BJ (cell line): Measurements from ENCODE around the gene TULP1. TPM values are rescaled to one million over a fixed set of nuclear protein-coding genes. Genes with fewer than 3 reads are reported as not detected.

Experiments used
- CTCF ChIA-PET: fragments of 350-600 bp; formaldehyde crosslinking; extraction: SDS; loops from one replicate; lab custom pipeline; 2021; ENCODE audit warnings: antibody characterized with exemption, inconsistent platforms; lab: Yijun Ruan, JAX
- POLR2A ChIA-PET: fragments of 300-600 bp; sonication (Branson Sonifier 250); formaldehyde crosslinking; extraction: SDS; loops from one replicate; lab custom pipeline; 2021; ENCODE audit warnings: antibody characterized with exemption; lab: Charles Lee
- DNase-seq: peaks from one replicate; pipeline ENCODE4 v3.0.0-alpha.2; 2011; ENCODE audit warnings: low read depth
- H3K27me3 ChIP-seq: 2 replicates; pipeline ENCODE4 v1.6.0; 2011; ENCODE audit warnings: low read length; ENCODE audit not compliant: control insufficient read depth, insufficient read depth
- H3K36me3 ChIP-seq: 2 replicates; pipeline ENCODE4 v1.5.1; 2011; ENCODE audit warnings: low read length; ENCODE audit not compliant: control insufficient read depth, insufficient read depth
- H3K4me3 ChIP-seq: 2 replicates; pipeline ENCODE4 v1.5.1; 2011; ENCODE audit warnings: low read depth, mild to moderate bottlenecking, control low read depth, low read length
- CTCF ChIP-seq: IDR thresholded peaks from 2 replicates; pipeline ENCODE4 v1.5.1; 2011; ENCODE audit warnings: low read depth, mild to moderate bottlenecking, control low read depth, inconsistent platforms, low read length, moderate library complexity; ENCODE audit not compliant: insufficient read depth
- polyA minus RNA-seq: library from RNA; depleted of rRNA, polyadenylated mRNA; stranded (reverse); fragments of >200 nt; gene quantifications from 2 replicates; pipeline ENCODE4 v1.2.3, GENCODE V29; 2011; rRNA and poly(A)+ RNA removed
- polyA plus RNA-seq: library from polyadenylated mRNA; depleted of rRNA; stranded (reverse); fragments of >200 nt; gene quantifications from 2 replicates; pipeline ENCODE4 v1.2.3, GENCODE V29; 2011; rRNA removed

TULP1 gene
- not detected in 2 replicates for polyA plus RNA-seq
- not detected in 2 replicates for polyA minus RNA-seq

DNA sequence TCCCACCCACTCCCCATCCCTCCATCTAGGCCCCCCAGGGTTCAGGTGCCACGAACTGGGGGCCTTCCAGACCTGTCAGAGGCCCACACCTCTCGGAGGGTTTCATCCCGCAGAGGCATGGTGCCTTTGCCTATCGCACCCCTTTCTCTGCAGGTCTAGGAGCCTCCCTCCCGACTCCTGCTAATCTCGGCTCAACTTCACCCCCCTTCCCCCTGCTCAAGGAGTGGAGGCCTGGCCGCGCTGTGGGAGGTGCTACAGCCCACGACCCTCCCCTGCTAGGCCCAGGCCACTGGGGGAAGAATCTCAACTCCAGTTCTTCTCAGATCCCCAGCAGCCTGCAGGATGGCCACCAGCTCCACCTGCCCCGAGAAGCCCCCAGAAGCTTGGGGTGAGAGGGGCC, at the start of gene TULP1:
TULP1 (minus strand) TSS at position 157 of the 400 bp plus-strand sequence; CDS start at position 119, 38 bp downstream.
- no peak for TF ChIP-seq CTCF
- ChIA-PET POLR2A (no interaction called here), CTCF (no interaction called here)
- Histone ChIP-seq H3K4me3 (no peak within 1 kb of the TSS), H3K36me3 (no peaks in the 10 kb centered on the region), H3K27me3 (peaks cover 19% of the 10 kb centered on the region)
- no peak for DNase-seq

DNA sequence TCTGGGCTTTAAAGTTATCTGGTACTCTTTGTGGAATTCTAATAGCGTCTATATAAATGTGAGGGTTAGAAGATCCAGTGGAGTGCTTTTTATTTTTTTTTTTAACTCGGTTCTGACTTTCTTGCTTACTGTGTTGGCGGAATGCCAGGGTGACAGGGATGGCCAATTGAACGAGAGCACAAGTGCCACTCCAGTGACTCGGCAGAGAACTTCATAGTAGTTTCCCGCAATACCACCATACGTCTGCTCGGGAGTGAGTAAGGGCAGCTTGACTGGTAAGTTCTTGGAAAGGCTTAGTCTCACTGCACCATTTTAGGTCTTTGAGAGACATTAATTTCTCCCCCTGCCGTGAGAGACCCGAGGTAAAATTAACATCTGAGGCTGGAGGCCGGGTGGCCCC, 49.4 kb upstream of the TULP1 start:
- ChIA-PET POLR2A (no interaction called here), CTCF (interaction anchor here (0.6 to 1.3 kb wide), 3 partner anchors 10 to 100 kb away, joined by 3 to 4 read pairs (median 3); no protein-coding TSS in a partner anchor)
- DNase-seq = no peak
- Histone ChIP-seq H3K36me3 (no peaks in the 10 kb centered on the region), H3K27me3 (peaks cover 15% of the 10 kb centered on the region), H3K4me3 (no peak overlapping the region)
- TF ChIP-seq CTCF = no peak

DNA sequence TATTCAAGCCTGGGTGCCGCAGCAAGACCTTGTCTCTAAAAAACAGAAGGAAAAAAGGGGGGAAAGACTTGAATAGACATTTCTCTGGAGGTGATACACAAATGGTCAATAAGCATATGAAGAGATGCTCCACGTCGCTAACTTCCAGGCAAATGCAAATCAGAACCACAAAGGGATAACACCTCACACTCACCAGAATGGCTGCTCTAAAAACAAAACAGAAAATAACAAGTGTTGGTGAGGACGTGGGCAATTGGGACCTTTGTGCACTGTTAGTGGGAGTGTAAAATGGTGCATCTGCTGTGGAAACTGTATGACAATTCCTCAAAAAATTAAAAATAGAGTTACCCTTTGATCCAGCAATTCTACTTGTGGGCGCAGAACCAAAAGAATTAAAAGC, 48.4 kb upstream of the TULP1 start:
- no peak for TF ChIP-seq CTCF
- Histone ChIP-seq H3K4me3 (no peak overlapping the region), H3K36me3 (no peaks in the 10 kb centered on the region), H3K27me3 (peaks cover 15% of the 10 kb centered on the region)
- CTCF ChIA-PET = no interaction called here
- POLR2A ChIA-PET = no interaction called here
- DNase-seq = no peak

- DNase-seq = no peak
- ChIA-PET CTCF (no interaction called here), POLR2A (no interaction called here)
- no peak for TF ChIP-seq CTCF
- Histone ChIP-seq H3K4me3 (no peak overlapping the region), H3K27me3 (peaks cover 11% of the 10 kb centered on the region), H3K36me3 (no peaks in the 10 kb centered on the region)
Observed at GRCh38 chr6:35558571-35558970, 45.9 kb upstream of the TULP1 start.

DNA sequence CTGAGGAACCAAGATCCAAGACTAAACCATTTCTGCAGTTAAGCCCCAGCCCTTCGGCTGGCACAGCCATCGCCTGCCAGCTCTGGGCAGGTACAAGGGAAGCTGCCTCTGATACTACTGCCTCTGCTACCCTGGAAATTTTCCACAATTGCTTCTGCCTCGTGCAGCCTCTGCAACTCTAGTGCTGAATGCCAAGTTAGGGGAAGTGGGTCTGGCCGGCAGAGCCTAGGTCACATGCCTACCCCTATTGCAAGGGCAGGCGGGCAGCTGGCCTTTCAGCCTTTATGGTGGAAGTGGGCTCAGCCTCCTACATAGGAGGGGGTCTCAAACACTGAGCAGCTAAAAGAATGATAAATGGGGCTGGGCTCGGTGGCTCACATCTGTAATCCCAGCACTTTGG, 44.5 kb upstream of the TULP1 start:
- CTCF ChIA-PET = interaction anchor here (0.8 kb wide), 1 partner anchor 180 kb away, joined by 3 read pairs; no protein-coding TSS in a partner anchor
- Histone ChIP-seq H3K27me3 (peaks cover 5% of the 10 kb centered on the region), H3K36me3 (no peaks in the 10 kb centered on the region), H3K4me3 (no peak overlapping the region)
- no peak for DNase-seq
- POLR2A ChIA-PET = no interaction called here
- TF ChIP-seq CTCF = no peak
